K562 (cell line): Measurements from ENCODE around the gene COX6B1.

Experiments used
- HDGF ChIP-seq: fragments of 450-650 bp; IDR thresholded peaks from 2 replicates; pipeline ENCODE4 v1.6.1; 2016
- MCM7 ChIP-seq, 2 experiments: fragments of 450-650 bp; IDR thresholded peaks; 2 replicates each; pipeline ENCODE4 v1.6.1; 2016 to 2018
- MYC ChIP-seq, 2 experiments: fragments of 250-450 bp in 1 of 2; sonication (Bioruptor Pico) in 1 of 2; IDR thresholded peaks; 2 replicates each; pipeline versions ENCODE4 v1.5.1 to v1.6.1; 2012 to 2021; ENCODE audit warnings: low read depth in 2 of 2, borderline replicate concordance in 1 of 2, improper control_type of control experiment in 1 of 2, low read length in 1 of 2, mild to moderate bottlenecking in 1 of 2, moderate library complexity in 1 of 2
- NCOA4 ChIP-seq: fragments of 450-650 bp; IDR thresholded peaks from 2 replicates; pipeline ENCODE4 v1.6.1; 2018; ENCODE audit warnings: mild to moderate bottlenecking; ENCODE audit not compliant: partially characterized antibody
- NR3C1 ChIP-seq: sonication (generic); formaldehyde crosslinking; IDR thresholded peaks from 2 replicates; pipeline ENCODE4 v1.8.1; 2022; ENCODE audit warnings: missing genetic modification reagents
- POLR2AphosphoS5 ChIP-seq: IDR thresholded peaks from 2 replicates; pipeline ENCODE4 v1.6.1; 2011; ENCODE audit warnings: mild to moderate bottlenecking, low read depth, low read length, moderate library complexity; ENCODE audit not compliant: control insufficient read depth, insufficient read depth
- TRIM24 ChIP-seq, 2 experiments: fragments of 450-650 bp; IDR thresholded peaks; 2 replicates each; pipeline ENCODE4 v1.6.1; 2016
- YY1 ChIP-seq, 3 experiments: IDR thresholded peaks; 2 replicates each; pipeline ENCODE4 v1.6.1; 2011; ENCODE audit warnings: low read length in 2 of 3, mild to moderate bottlenecking in 2 of 3, moderate library complexity in 2 of 3, borderline replicate concordance in 1 of 3, control low read depth in 1 of 3, low read depth in 1 of 3; ENCODE audit not compliant: insufficient read depth in 3 of 3, insufficient replicate concordance in 2 of 3, control insufficient read depth in 1 of 3, insufficient read length in 1 of 3; ENCODE audit errors: extremely low read depth in 1 of 3
- TF ChIP-seq, protein P1 (sequence below): sonication (generic); formaldehyde crosslinking; IDR thresholded peaks from 2 replicates; pipeline ENCODE4 v1.8.1; 2023; ENCODE audit warnings: mild to moderate bottlenecking, missing genetic modification reagents
- TF ChIP-seq, protein P2 (sequence below): IDR thresholded peaks from 2 replicates; pipeline ENCODE4 v1.6.1; 2012; ENCODE audit warnings: low read depth, low read length, improper control_type of control experiment, borderline replicate concordance
- TF ChIP-seq, protein P3 (sequence below), 2 experiments: fragments of 200-800 bp in 1 of 2; sonication (Bioruptor generic) in 1 of 2; sonication (generic) in 1 of 2; formaldehyde crosslinking in 1 of 2; IDR thresholded peaks in 1 of 2; conservative IDR thresholded peaks in 1 of 2; 2 replicates each; pipeline versions ENCODE4 v1.5.0 to v1.6.1; 2016 to 2020; ENCODE audit warnings: missing compliant biosample characterization in 1 of 2, missing genetic modification characterization in 1 of 2, missing genetic modification reagents in 1 of 2
- TF ChIP-seq, protein P4 (sequence below), 3 experiments: IDR thresholded peaks in 2 of 3; conservative IDR thresholded peaks in 1 of 3; 2 replicates each; pipeline ENCODE4 v1.5.1; 2011 to 2012; ENCODE audit warnings: low read length in 3 of 3, mild to moderate bottlenecking in 3 of 3, control low read depth in 2 of 3, improper control_type of control experiment in 1 of 3, inconsistent platforms in 1 of 3, low read depth in 1 of 3, mixed read lengths in 1 of 3, moderate library complexity in 1 of 3; ENCODE audit not compliant: insufficient read depth in 2 of 3
- TF ChIP-seq, protein P5 (sequence below): fragments of 450-650 bp; IDR thresholded peaks from 2 replicates; pipeline ENCODE4 v1.6.1; 2017; ENCODE audit warnings: mild to moderate bottlenecking, moderate library complexity
- TF ChIP-seq, protein P6 (sequence below): sonication (generic); formaldehyde crosslinking; IDR thresholded peaks from 2 replicates; pipeline ENCODE4 v1.8.1; 2023; ENCODE audit warnings: missing genetic modification reagents, mild to moderate bottlenecking, borderline replicate concordance

DNA sequence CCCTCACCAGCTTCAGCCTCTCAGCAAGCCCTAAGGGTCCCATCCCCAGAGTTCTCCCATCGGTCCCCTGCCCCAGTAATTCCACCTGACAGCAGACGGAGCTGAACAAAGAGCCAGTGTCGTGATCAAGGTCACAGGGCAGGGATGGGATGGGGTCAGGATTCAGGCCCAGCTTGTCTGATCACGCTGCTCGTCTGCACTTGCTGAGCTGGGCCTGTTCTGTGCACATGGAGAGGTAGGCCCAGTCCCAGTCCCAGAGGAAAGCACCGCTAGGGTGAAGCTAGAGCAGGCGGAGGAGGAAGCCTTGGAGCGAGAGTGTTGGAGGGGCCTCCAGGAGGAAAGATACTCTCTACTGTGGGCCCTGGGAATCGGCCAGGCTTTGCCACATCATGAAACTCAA, 26.4 kb upstream of the COX6B1 start:
- TF ChIP-seq, protein P1, sequence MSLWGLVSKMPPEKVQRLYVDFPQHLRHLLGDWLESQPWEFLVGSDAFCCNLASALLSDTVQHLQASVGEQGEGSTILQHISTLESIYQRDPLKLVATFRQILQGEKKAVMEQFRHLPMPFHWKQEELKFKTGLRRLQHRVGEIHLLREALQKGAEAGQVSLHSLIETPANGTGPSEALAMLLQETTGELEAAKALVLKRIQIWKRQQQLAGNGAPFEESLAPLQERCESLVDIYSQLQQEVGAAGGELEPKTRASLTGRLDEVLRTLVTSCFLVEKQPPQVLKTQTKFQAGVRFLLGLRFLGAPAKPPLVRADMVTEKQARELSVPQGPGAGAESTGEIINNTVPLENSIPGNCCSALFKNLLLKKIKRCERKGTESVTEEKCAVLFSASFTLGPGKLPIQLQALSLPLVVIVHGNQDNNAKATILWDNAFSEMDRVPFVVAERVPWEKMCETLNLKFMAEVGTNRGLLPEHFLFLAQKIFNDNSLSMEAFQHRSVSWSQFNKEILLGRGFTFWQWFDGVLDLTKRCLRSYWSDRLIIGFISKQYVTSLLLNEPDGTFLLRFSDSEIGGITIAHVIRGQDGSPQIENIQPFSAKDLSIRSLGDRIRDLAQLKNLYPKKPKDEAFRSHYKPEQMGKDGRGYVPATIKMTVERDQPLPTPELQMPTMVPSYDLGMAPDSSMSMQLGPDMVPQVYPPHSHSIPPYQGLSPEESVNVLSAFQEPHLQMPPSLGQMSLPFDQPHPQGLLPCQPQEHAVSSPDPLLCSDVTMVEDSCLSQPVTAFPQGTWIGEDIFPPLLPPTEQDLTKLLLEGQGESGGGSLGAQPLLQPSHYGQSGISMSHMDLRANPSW = no peak
- TF ChIP-seq MCM7 (IDR thresholded peaks at IDR 0.05) (no peak), HDGF (no peak), YY1 (IDR thresholded peaks at IDR 0.05; ENCODE audit: borderline replicate concordance in 1 of 3, control insufficient read depth in 1 of 3, extremely low read depth in 1 of 3, insufficient read depth in 3 of 3, insufficient read length in 1 of 3, insufficient replicate concordance in 2 of 3, low read depth in 1 of 3, low read length in 2 of 3) (no peak), MYC (IDR thresholded peaks at IDR 0.05; ENCODE audit: low read depth, low read length) (no peak), MYC (CRISPR knock-in tag; IDR thresholded peaks at IDR 0.05; ENCODE audit: borderline replicate concordance, low read depth) (no peak), POLR2AphosphoS5 (no peak), NR3C1 (CRISPR knock-in tag) (no peak), TRIM24 (IDR thresholded peaks at IDR 0.05) (no peak), NCOA4 (no peak)
- TF ChIP-seq, protein P2, sequence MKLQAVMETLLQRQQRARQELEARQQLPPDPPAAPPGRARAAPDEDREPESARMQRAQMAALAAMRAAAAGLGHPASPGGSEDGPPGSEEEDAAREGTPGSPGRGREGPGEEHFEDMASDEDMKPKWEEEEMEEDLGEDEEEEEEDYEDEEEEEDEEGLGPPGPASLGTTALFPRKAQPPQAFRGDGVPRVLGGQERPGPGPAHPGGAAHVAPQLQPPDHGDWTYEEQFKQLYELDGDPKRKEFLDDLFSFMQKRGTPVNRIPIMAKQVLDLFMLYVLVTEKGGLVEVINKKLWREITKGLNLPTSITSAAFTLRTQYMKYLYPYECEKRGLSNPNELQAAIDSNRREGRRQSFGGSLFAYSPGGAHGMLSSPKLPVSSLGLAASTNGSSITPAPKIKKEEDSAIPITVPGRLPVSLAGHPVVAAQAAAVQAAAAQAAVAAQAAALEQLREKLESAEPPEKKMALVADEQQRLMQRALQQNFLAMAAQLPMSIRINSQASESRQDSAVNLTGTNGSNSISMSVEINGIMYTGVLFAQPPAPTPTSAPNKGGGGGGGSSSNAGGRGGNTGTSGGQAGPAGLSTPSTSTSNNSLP = no peak
- TF ChIP-seq, protein P3, sequence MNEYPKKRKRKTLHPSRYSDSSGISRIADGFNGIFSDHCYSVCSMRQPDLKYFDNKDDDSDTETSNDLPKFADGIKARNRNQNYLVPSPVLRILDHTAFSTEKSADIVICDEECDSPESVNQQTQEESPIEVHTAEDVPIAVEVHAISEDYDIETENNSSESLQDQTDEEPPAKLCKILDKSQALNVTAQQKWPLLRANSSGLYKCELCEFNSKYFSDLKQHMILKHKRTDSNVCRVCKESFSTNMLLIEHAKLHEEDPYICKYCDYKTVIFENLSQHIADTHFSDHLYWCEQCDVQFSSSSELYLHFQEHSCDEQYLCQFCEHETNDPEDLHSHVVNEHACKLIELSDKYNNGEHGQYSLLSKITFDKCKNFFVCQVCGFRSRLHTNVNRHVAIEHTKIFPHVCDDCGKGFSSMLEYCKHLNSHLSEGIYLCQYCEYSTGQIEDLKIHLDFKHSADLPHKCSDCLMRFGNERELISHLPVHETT (CRISPR knock-in tag; conservative IDR thresholded peaks at IDR 0.05 in 1 of 2, IDR thresholded peaks at IDR 0.05 in 1 of 2) = no peak
- TF ChIP-seq, protein P4, sequence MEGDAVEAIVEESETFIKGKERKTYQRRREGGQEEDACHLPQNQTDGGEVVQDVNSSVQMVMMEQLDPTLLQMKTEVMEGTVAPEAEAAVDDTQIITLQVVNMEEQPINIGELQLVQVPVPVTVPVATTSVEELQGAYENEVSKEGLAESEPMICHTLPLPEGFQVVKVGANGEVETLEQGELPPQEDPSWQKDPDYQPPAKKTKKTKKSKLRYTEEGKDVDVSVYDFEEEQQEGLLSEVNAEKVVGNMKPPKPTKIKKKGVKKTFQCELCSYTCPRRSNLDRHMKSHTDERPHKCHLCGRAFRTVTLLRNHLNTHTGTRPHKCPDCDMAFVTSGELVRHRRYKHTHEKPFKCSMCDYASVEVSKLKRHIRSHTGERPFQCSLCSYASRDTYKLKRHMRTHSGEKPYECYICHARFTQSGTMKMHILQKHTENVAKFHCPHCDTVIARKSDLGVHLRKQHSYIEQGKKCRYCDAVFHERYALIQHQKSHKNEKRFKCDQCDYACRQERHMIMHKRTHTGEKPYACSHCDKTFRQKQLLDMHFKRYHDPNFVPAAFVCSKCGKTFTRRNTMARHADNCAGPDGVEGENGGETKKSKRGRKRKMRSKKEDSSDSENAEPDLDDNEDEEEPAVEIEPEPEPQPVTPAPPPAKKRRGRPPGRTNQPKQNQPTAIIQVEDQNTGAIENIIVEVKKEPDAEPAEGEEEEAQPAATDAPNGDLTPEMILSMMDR (IDR thresholded peaks at IDR 0.05 in 2 of 3, conservative IDR thresholded peaks at IDR 0.05 in 1 of 3; ENCODE audit: insufficient read depth in 2 of 3, low read depth in 1 of 3, low read length in 3 of 3) = no peak
- TF ChIP-seq, protein P5, sequence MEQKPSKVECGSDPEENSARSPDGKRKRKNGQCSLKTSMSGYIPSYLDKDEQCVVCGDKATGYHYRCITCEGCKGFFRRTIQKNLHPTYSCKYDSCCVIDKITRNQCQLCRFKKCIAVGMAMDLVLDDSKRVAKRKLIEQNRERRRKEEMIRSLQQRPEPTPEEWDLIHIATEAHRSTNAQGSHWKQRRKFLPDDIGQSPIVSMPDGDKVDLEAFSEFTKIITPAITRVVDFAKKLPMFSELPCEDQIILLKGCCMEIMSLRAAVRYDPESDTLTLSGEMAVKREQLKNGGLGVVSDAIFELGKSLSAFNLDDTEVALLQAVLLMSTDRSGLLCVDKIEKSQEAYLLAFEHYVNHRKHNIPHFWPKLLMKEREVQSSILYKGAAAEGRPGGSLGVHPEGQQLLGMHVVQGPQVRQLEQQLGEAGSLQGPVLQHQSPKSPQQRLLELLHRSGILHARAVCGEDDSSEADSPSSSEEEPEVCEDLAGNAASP = no peak
- TF ChIP-seq, protein P6, sequence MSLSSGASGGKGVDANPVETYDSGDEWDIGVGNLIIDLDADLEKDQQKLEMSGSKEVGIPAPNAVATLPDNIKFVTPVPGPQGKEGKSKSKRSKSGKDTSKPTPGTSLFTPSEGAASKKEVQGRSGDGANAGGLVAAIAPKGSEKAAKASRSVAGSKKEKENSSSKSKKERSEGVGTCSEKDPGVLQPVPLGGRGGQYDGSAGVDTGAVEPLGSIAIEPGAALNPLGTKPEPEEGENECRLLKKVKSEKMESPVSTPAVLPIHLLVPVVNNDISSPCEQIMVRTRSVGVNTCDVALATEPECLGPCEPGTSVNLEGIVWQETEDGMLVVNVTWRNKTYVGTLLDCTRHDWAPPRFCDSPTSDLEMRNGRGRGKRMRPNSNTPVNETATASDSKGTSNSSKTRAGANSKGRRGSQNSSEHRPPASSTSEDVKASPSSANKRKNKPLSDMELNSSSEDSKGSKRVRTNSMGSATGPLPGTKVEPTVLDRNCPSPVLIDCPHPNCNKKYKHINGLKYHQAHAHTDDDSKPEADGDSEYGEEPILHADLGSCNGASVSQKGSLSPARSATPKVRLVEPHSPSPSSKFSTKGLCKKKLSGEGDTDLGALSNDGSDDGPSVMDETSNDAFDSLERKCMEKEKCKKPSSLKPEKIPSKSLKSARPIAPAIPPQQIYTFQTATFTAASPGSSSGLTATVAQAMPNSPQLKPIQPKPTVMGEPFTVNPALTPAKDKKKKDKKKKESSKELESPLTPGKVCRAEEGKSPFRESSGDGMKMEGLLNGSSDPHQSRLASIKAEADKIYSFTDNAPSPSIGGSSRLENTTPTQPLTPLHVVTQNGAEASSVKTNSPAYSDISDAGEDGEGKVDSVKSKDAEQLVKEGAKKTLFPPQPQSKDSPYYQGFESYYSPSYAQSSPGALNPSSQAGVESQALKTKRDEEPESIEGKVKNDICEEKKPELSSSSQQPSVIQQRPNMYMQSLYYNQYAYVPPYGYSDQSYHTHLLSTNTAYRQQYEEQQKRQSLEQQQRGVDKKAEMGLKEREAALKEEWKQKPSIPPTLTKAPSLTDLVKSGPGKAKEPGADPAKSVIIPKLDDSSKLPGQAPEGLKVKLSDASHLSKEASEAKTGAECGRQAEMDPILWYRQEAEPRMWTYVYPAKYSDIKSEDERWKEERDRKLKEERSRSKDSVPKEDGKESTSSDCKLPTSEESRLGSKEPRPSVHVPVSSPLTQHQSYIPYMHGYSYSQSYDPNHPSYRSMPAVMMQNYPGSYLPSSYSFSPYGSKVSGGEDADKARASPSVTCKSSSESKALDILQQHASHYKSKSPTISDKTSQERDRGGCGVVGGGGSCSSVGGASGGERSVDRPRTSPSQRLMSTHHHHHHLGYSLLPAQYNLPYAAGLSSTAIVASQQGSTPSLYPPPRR (CRISPR knock-in tag) = no peak
